Mucosa of rectum (tissue), 2 donors: ENCODE data around the gene OR2D2.
"Not testable (repeated sequence)": the region's sequence is repeated elsewhere in the genome, so short reads cannot be mapped to it uniquely, and the experiment has no call there.

ENCODE experiments used
- H3K27ac ChIP-seq, 2 donors: one replicate each; pipeline ENCODE4 v1.7.0; 2013; ENCODE audit warnings: inconsistent platforms in 2 of 2, low read depth in 2 of 2, low read length in 2 of 2
- H3K27me3 ChIP-seq, 2 donors: one replicate each; pipeline ENCODE4 v1.7.0; 2013; ENCODE audit warnings: low read length in 2 of 2; ENCODE audit not compliant: control insufficient read depth in 2 of 2, insufficient read depth in 2 of 2
- H3K36me3 ChIP-seq, 2 donors: one replicate each; pipeline ENCODE4 v1.7.0; 2013; ENCODE audit warnings: low read length in 2 of 2; ENCODE audit not compliant: control insufficient read depth in 2 of 2, insufficient read depth in 2 of 2
- H3K4me1 ChIP-seq, 2 donors: one replicate each; pipeline ENCODE4 v1.7.0; 2013; ENCODE audit warnings: low read length in 2 of 2, mild to moderate bottlenecking in 1 of 2; ENCODE audit not compliant: control insufficient read depth in 2 of 2, insufficient read depth in 2 of 2
- H3K4me3 ChIP-seq, 2 donors: one replicate each; pipeline ENCODE4 v1.7.0; 2013; ENCODE audit warnings: low read length in 2 of 2
- H3K9ac ChIP-seq, 2 donors: one replicate each; pipeline ENCODE4 v1.7.0; 2013; ENCODE audit warnings: low read length in 2 of 2, low read depth in 1 of 2, mild to moderate bottlenecking in 1 of 2
- H3K9me3 ChIP-seq, 2 donors: one replicate each; pipeline ENCODE4 v1.7.0; 2013; ENCODE audit warnings: low read length in 2 of 2; ENCODE audit not compliant: control insufficient read depth in 2 of 2
- donor health status: healthy.
- donor health status: Normal muscosa, but diverticular disease.

Gene OR2D2

GRCh38 chr11:6854801-6855200 is 37.5 kb downstream of the OR2D2 start:
- H3K27ac ChIP-seq, H3K36me3 ChIP-seq, H3K9ac ChIP-seq: not testable (repeated sequence)

GRCh38 chr11:6850526-6850925 is 41.8 kb downstream of the OR2D2 start:
- no peaks in the 10 kb centered on the region for H3K36me3 ChIP-seq
- H3K9me3 ChIP-seq = no peaks in the 10 kb centered on the region
- H3K27me3 ChIP-seq = no peaks in the 10 kb centered on the region

More at GRCh38 chr11:6854801-6855200, 37.5 kb downstream of the OR2D2 start:
- not testable (repeated sequence) for H3K27me3 ChIP-seq, H3K4me3 ChIP-seq, H3K9me3 ChIP-seq, H3K4me1 ChIP-seq

GRCh38 chr11:6845383-6845782 is 46.9 kb downstream of the OR2D2 start, which contains the start of gene OR10A5:
OR10A5 (plus strand) TSS chr11:6845683; CDS start chr11:6845683, 0 bp downstream.
- no peak within 1 kb of the TSS for H3K27ac ChIP-seq
- H3K36me3 ChIP-seq = no peaks in the 10 kb centered on the region
- no peaks in the 10 kb centered on the region for H3K4me1 ChIP-seq
- no peaks in the 10 kb centered on the region for H3K27me3 ChIP-seq
- H3K4me3 ChIP-seq = no peak within 1 kb of the TSS
- no peak within 1 kb of the TSS for H3K9ac ChIP-seq
- H3K9me3 ChIP-seq = no peaks in the 10 kb centered on the region

More at GRCh38 chr11:6850526-6850925, 41.8 kb downstream of the OR2D2 start:
- H3K4me3 ChIP-seq = no peak overlapping the region
- no peak overlapping the region for H3K9ac ChIP-seq
- H3K27ac ChIP-seq = no peak overlapping the region
- H3K4me1 ChIP-seq = no peaks in the 10 kb centered on the region

- no peak overlapping the region for H3K4me3 ChIP-seq
- H3K4me1 ChIP-seq = no peaks in the 10 kb centered on the region
- no peaks in the 10 kb centered on the region for H3K9me3 ChIP-seq
- no peak overlapping the region for H3K27ac ChIP-seq
- H3K36me3 ChIP-seq = no peaks in the 10 kb centered on the region
- no peaks in the 10 kb centered on the region for H3K27me3 ChIP-seq
- no peak overlapping the region for H3K9ac ChIP-seq
Measured at GRCh38 chr11:6844356-6844755, 47.9 kb downstream of the OR2D2 start.

- Histone ChIP-seq H3K4me1 (no peaks in the 10 kb centered on the region), H3K36me3 (no peaks in the 10 kb centered on the region), H3K27ac (no peak overlapping the region), H3K9me3 (no peaks in the 10 kb centered on the region), H3K4me3 (no peak overlapping the region), H3K9ac (no peak overlapping the region), H3K27me3 (no peaks in the 10 kb centered on the region)
Measured at GRCh38 chr11:6843670-6844069, 48.6 kb downstream of the OR2D2 start.

GRCh38 chr11:6841694-6842093 is 50.6 kb downstream of the OR2D2 start:
- no peak overlapping the region for H3K27ac ChIP-seq
- no peaks in the 10 kb centered on the region for H3K9me3 ChIP-seq
- no peaks in the 10 kb centered on the region for H3K27me3 ChIP-seq
- H3K9ac ChIP-seq = no peak overlapping the region
- H3K4me1 ChIP-seq = no peaks in the 10 kb centered on the region
- H3K36me3 ChIP-seq = no peaks in the 10 kb centered on the region
- H3K4me3 ChIP-seq = no peak overlapping the region
